Right lobe of liver (tissue), 4 donors: ENCODE results near the gene KSR2.

Experiments
- CTCF ChIP-seq, 4 donors: fragments of 200-600 bp in 3 of 4; fragments of 450-650 bp in 1 of 4; IDR thresholded peaks; one replicate each; pipeline versions ENCODE4 v1.5.1 to v1.8.0; 2016 to 2022; ENCODE audit warnings: antibody characterized with exemption in 4 of 4, mild to moderate bottlenecking in 2 of 4
- POLR2A ChIP-seq: fragments of 450-650 bp; IDR thresholded peaks from one replicate; pipeline ENCODE4 v1.6.1; 2017; ENCODE audit warnings: antibody characterized with exemption, mild to moderate bottlenecking
- donor health status: DM: no; HTN: no; CAD: no.
- donor health status: DM: no; HTN: no; CAD: no.
- donor health status: DM: no; HTN: yes; CAD: no.

GRCh38 chr12:117882603-117883184 is 86.1 kb downstream of the KSR2 start:
- TF ChIP-seq CTCF (IDR thresholded peaks at IDR 0.05) (no peak), POLR2A (no peak)
